H1 (cell line): ENCODE measurements around the gene ATP9B. TPM values are rescaled to one million over a fixed set of nuclear protein-coding genes. Genes with fewer than 3 reads are reported as not detected.

Experiments
- CTCF ChIA-PET: fragments of 300-600 bp; sonication (Branson Sonifier 250); formaldehyde crosslinking; loops from one replicate; lab custom pipeline; 2021; ENCODE audit not compliant: partially characterized antibody; lab: Charles Lee
- POLR2A ChIA-PET: fragments of 300-600 bp; sonication (Branson Sonifier 250); formaldehyde crosslinking; loops from one replicate; lab custom pipeline; 2021; ENCODE audit warnings: inconsistent platforms; ENCODE audit not compliant: partially characterized antibody; lab: Charles Lee
- DNase-seq, 2 experiments: peaks; one replicate each; pipeline versions ENCODE4 v3.0.0 to v3.0.0-alpha.2; 2010 to 2022; ENCODE audit warnings: low spot score in 2 of 2, low read depth in 1 of 2, mixed read lengths in 1 of 2
- FAIRE-seq: peaks from 2 replicates; lab custom pipeline; 2011; peaks lifted over from hg19 to GRCh38; lab: Jason Lieb, UNC
- H2AFZ ChIP-seq: 2 replicates; pipeline ENCODE4 v1.8.1; 2012; ENCODE audit warnings: low read length, inconsistent platforms
- H2AK5ac ChIP-seq: 2 replicates; pipeline ENCODE4 v1.6.1; 2013; ENCODE audit warnings: low read depth, low read length
- H2BK120ac ChIP-seq: replicated peaks from 2 replicates; pipeline ENCODE3; 2013; ENCODE audit warnings: low read depth, low read length, inconsistent platforms
- H2BK12ac ChIP-seq: 2 replicates; pipeline ENCODE4 v1.6.1; 2013; ENCODE audit warnings: low read depth, low read length
- H2BK15ac ChIP-seq: 2 replicates; pipeline ENCODE4 v1.6.1; 2013; ENCODE audit warnings: low read length
- H2BK20ac ChIP-seq: 2 replicates; pipeline ENCODE4 v1.6.1; 2013; ENCODE audit warnings: low read length
- H2BK5ac ChIP-seq: 2 replicates; pipeline ENCODE4 v1.6.1; 2013; ENCODE audit warnings: low read depth, low read length
- H3K14ac ChIP-seq: 2 replicates; pipeline ENCODE4 v1.6.1; 2013; ENCODE audit warnings: inconsistent platforms; ENCODE audit not compliant: insufficient read length
- H3K18ac ChIP-seq: 2 replicates; pipeline ENCODE4 v1.6.1; 2013; ENCODE audit warnings: low read length; ENCODE audit errors: extremely low read depth
- H3K23ac ChIP-seq: 2 replicates; pipeline ENCODE4 v1.6.1; 2013; ENCODE audit warnings: inconsistent platforms; ENCODE audit not compliant: insufficient read length
- H3K23me2 ChIP-seq: 2 replicates; pipeline ENCODE4 v1.6.1; 2013; ENCODE audit warnings: low read depth, low read length
- H3K27ac ChIP-seq: 2 replicates; pipeline ENCODE4 v1.6.1; 2011; ENCODE audit warnings: low read depth, low read length, inconsistent platforms
- H3K27me3 ChIP-seq, 4 experiments: replicated peaks in 1 of 4; 1 replicate in 1 of 4; 2 replicates in 3 of 4; pipeline versions ENCODE4 v1.6.1 to v1.8.1; 2011 to 2013; ENCODE audit warnings: low read length in 3 of 4, mild to moderate bottlenecking in 3 of 4, inconsistent platforms in 2 of 4, mixed read lengths in 2 of 4, moderate library complexity in 1 of 4; ENCODE audit not compliant: control insufficient read depth in 3 of 4, insufficient read depth in 3 of 4; ENCODE audit errors: extremely low read depth in 1 of 4
- H3K36me3 ChIP-seq, 4 experiments: 2 replicates each; pipeline versions ENCODE4 v1.6.1 to v1.8.1; 2011 to 2013; ENCODE audit warnings: mild to moderate bottlenecking in 4 of 4, low read length in 3 of 4, moderate library complexity in 2 of 4, control low read depth in 1 of 4, inconsistent platforms in 1 of 4; ENCODE audit not compliant: insufficient read depth in 4 of 4, control insufficient read depth in 2 of 4
- H3K4ac ChIP-seq: replicated peaks from 2 replicates; pipeline ENCODE3; 2013; ENCODE audit warnings: low read length, low read depth, mixed read lengths, inconsistent platforms; ENCODE audit not compliant: insufficient read length
- H3K4me1 ChIP-seq, 4 experiments: replicated peaks in 1 of 4; 1 replicate in 1 of 4; 2 replicates in 3 of 4; pipeline versions ENCODE4 v1.6.1 to v1.8.1; 2011 to 2013; ENCODE audit warnings: low read length in 3 of 4, inconsistent platforms in 2 of 4, mixed read lengths in 1 of 4; ENCODE audit not compliant: insufficient read depth in 4 of 4, control insufficient read depth in 3 of 4
- H3K4me2 ChIP-seq, 2 experiments: 2 replicates each; pipeline versions ENCODE4 v1.6.1 to v1.8.1; 2011 to 2013; ENCODE audit warnings: low read depth in 2 of 2, low read length in 2 of 2, control low read depth in 1 of 2, inconsistent platforms in 1 of 2, mild to moderate bottlenecking in 1 of 2; ENCODE audit not compliant: insufficient read depth in 1 of 2
- H3K4me3 ChIP-seq, 4 experiments: fragments of 200-600, 300-600 bp in 1 of 4; sonication (generic), shearing (Covaris generic), sonication (Bioruptor Twin) in 1 of 4; 2 replicates each; pipeline versions ENCODE4 v1.5.1 to v1.8.1; 2011 to 2016; ENCODE audit warnings: low read length in 4 of 4, low read depth in 3 of 4, control low read depth in 2 of 4, inconsistent platforms in 2 of 4, mild to moderate bottlenecking in 2 of 4, mixed read lengths in 1 of 4, moderate library complexity in 1 of 4; ENCODE audit not compliant: insufficient read depth in 2 of 4; ENCODE audit errors: extremely low read depth in 1 of 4
- H3K56ac ChIP-seq: replicated peaks from 2 replicates; pipeline ENCODE3; 2013; ENCODE audit warnings: low read depth, mild to moderate bottlenecking, mixed read lengths, low read length, inconsistent platforms; ENCODE audit not compliant: insufficient read length
- H3K79me1 ChIP-seq: 2 replicates; pipeline ENCODE4 v1.6.1; 2013; ENCODE audit warnings: low read depth, low read length, control low read depth
- H3K79me2 ChIP-seq, 2 experiments: 2 replicates each; pipeline versions ENCODE4 v1.6.1 to v1.8.1; 2012 to 2013; ENCODE audit warnings: low read length in 2 of 2, mild to moderate bottlenecking in 2 of 2, inconsistent platforms in 1 of 2; ENCODE audit not compliant: insufficient read depth in 2 of 2, control insufficient read depth in 1 of 2
- H3K9ac ChIP-seq, 4 experiments: replicated peaks in 1 of 4; 1 replicate in 1 of 4; 2 replicates in 3 of 4; pipeline versions ENCODE4 v1.6.1 to v1.8.1; 2011 to 2013; ENCODE audit warnings: low read depth in 3 of 4, low read length in 3 of 4, control low read depth in 2 of 4, mild to moderate bottlenecking in 2 of 4, moderate library complexity in 2 of 4, inconsistent platforms in 1 of 4; ENCODE audit errors: extremely low read depth in 1 of 4
- H3K9me3 ChIP-seq, 2 experiments: 2 replicates each; pipeline versions ENCODE4 v1.6.1 to v1.8.1; 2012 to 2013; ENCODE audit warnings: mild to moderate bottlenecking in 2 of 2, moderate library complexity in 2 of 2, control low read depth in 1 of 2, inconsistent platforms in 1 of 2, low read depth in 1 of 2, low read length in 1 of 2, mixed read lengths in 1 of 2; ENCODE audit not compliant: insufficient read depth in 2 of 2
- H4K20me1 ChIP-seq, 2 experiments: replicated peaks in 1 of 2; 2 replicates each; pipeline versions ENCODE3 to v1.8.1; 2011 to 2013; ENCODE audit warnings: inconsistent platforms in 2 of 2, low read length in 2 of 2, mild to moderate bottlenecking in 1 of 2; ENCODE audit not compliant: insufficient read depth in 2 of 2, control insufficient read depth in 1 of 2
- H4K5ac ChIP-seq: 2 replicates; pipeline ENCODE4 v1.6.1; 2013; ENCODE audit warnings: low read length, low read depth, mixed read lengths, inconsistent platforms; ENCODE audit not compliant: insufficient read length
- H4K8ac ChIP-seq: 2 replicates; pipeline ENCODE4 v1.8.0; 2013; ENCODE audit warnings: mild to moderate bottlenecking, moderate library complexity, low read length, inconsistent platforms; ENCODE audit not compliant: insufficient read depth; ENCODE audit errors: extremely low read depth
- H4K91ac ChIP-seq: replicated peaks from 2 replicates; pipeline ENCODE3; 2013; ENCODE audit warnings: low read length, mixed read lengths, inconsistent platforms; ENCODE audit not compliant: insufficient read length
- BRCA1 ChIP-seq: IDR thresholded peaks from 2 replicates; pipeline ENCODE4 v1.6.1; 2012; ENCODE audit warnings: low read depth, low read length, improper control_type of control experiment
- EGR1 ChIP-seq: IDR thresholded peaks from 2 replicates; pipeline ENCODE4 v1.6.1; 2011; ENCODE audit warnings: low read depth, low read length, borderline replicate concordance
- FOSL1 ChIP-seq: IDR thresholded peaks from 2 replicates; pipeline ENCODE4 v1.6.1; 2011; ENCODE audit warnings: mild to moderate bottlenecking, low read depth, low read length, moderate library complexity; ENCODE audit not compliant: insufficient read depth
- HDAC2 ChIP-seq, 2 experiments: fragments of 300-600 bp in 1 of 2; sonication (generic) in 1 of 2; IDR thresholded peaks; 2 replicates each; pipeline ENCODE4 v1.6.1; 2011 to 2012; ENCODE audit warnings: low read depth in 2 of 2, low read length in 2 of 2, mild to moderate bottlenecking in 2 of 2, moderate library complexity in 2 of 2, borderline replicate concordance in 1 of 2, inconsistent platforms in 1 of 2
- HDAC6 ChIP-seq: IDR thresholded peaks from one replicate; pipeline ENCODE4 v1.7.1; 2012; ENCODE audit warnings: low read depth, mild to moderate bottlenecking, inconsistent platforms, low read length, moderate library complexity
- JUN ChIP-seq: IDR thresholded peaks from 2 replicates; pipeline ENCODE4 v1.6.1; 2011; ENCODE audit warnings: low read depth, mild to moderate bottlenecking, improper control_type of control experiment, low read length
- KDM4A ChIP-seq: IDR thresholded peaks from one replicate; pipeline ENCODE4 v1.7.1; 2012; ENCODE audit warnings: low read depth, mild to moderate bottlenecking, moderate library complexity, low read length, inconsistent platforms; ENCODE audit not compliant: severe bottlenecking
- POU5F1 ChIP-seq: IDR thresholded peaks from 2 replicates; pipeline ENCODE4 v1.6.1; 2011; ENCODE audit warnings: low read depth, mild to moderate bottlenecking, low read length, moderate library complexity
- RFX5 ChIP-seq: IDR thresholded peaks from 2 replicates; pipeline ENCODE4 v1.6.1; 2011; ENCODE audit warnings: low read depth, low read length, improper control_type of control experiment, borderline replicate concordance
- SIN3A ChIP-seq, 2 experiments: IDR thresholded peaks in 1 of 2; conservative IDR thresholded peaks in 1 of 2; 2 replicates each; pipeline ENCODE4 v1.6.1; 2011 to 2012; ENCODE audit warnings: low read length in 2 of 2, improper control_type of control experiment in 1 of 2, low read depth in 1 of 2, mild to moderate bottlenecking in 1 of 2
- SIRT6 ChIP-seq: IDR thresholded peaks from one replicate; pipeline ENCODE4 v1.7.1; 2012; ENCODE audit warnings: low read length, inconsistent platforms
- SIX5 ChIP-seq: IDR thresholded peaks from 2 replicates; pipeline ENCODE4 v1.6.1; 2011; ENCODE audit warnings: mild to moderate bottlenecking, low read depth, low read length
- SP2 ChIP-seq: IDR thresholded peaks from 2 replicates; pipeline ENCODE4 v1.6.1; 2012; ENCODE audit warnings: mild to moderate bottlenecking, low read length, inconsistent platforms
- WGBS, 2 experiments: shearing (Covaris generic) in 1 of 2; methylation state at CpG; one replicate each; pipeline versions ENCODE4 v1.1.6 to v1.1.7; 2013 to 2015; ENCODE audit warnings: low lambda C conversion rate in 2 of 2, mixed read lengths in 2 of 2, inconsistent platforms in 1 of 2, low coverage in 1 of 2, missing lambda C conversion rate in 1 of 2; ENCODE audit not compliant: insufficient replicate concordance in 2 of 2, insufficient coverage in 1 of 2, insufficient read length in 1 of 2; ENCODE audit errors: extremely low coverage in 1 of 2, missing lambda C conversion rate in 1 of 2; 5-methylcytosine and 5-hydroxymethylcytosine counted together
- polyA plus RNA-seq, 7 experiments: library from polyadenylated mRNA; depleted of rRNA in 3 of 7; stranded (reverse) in 5 of 7; unstranded in 2 of 7; fragments of >200 nt in 5 of 7; fragments of 200-250 nt in 2 of 7; gene quantifications; 1 replicate in 5 of 7; 2 replicates in 1 of 7; 4 replicates in 1 of 7; pipeline versions ENCODE4 v1.2.1 to v1.2.3, GENCODE V29; 2011 to 2013; ENCODE audit warnings: missing spikeins in 2 of 7, mixed read lengths in 2 of 7
- total RNA-seq: library from RNA; stranded (reverse); fragmentation: NEBNext Ultra II Directional; extraction: Animal tissue kit (Norgen Biotek cat#: 25700); gene quantifications from 2 replicates; pipeline ENCODE4 v1.2.1, GENCODE V29; 2021

The ATP9B gene
- total and polyA plus RNA-seq, 2 of the 8 experiments (the other 6 are each of a cell fraction or from before 2014, with no cell fraction given) = 15.1 to 21.7 TPM

DNA sequence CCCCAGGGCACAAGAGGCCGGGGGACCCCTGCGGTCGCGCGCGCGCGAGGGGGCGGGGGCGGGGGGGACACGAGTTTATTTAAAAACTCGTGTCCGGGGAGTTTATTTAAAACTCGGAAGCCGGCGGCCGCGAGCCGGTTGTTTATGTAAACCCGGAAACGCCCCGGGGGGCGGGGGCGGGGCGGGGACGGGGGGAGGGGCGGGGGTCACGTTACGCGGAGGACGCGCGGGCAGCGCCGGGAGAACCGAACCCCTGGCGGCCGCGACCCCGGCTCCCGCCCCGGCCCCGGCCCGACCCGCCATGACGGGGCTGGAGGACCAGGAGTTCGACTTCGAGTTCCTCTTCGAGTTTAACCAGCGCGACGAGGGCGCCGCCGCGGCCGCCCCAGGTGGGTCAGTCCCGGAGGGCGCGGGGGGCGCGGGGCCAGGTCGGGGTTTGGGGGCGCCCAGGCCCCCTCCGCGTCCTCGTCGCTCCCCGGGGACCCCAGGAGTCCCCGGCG, 330.9 kb downstream of the ATP9B start:
- Histone ChIP-seq H3K9me3 (no peaks in the 10 kb centered on the region), H2AK5ac (no peak overlapping the region), H3K14ac (no peak overlapping the region), H3K27ac (no peak overlapping the region), H3K27me3 (peaks cover 36 to 42% (median 38%) of the 10 kb centered on the region in 4 experiments), H4K8ac (no peak overlapping the region; the same call in 1 of the 2 replicates), H3K23me2 (peaks cover 3% of the 10 kb centered on the region; the same call in 1 of the 2 replicates), H3K4me1 (peaks cover 0 to 7% (median 4%) of the 10 kb centered on the region in 4 experiments; a peak in 5 of 7 replicates), H2AFZ (no peak overlapping the region), H2BK120ac (no peak overlapping the region), H3K4me3 (peak overlapping the region; percentile 33 to 75 (median 50); a peak in 7 of 8 replicates), H3K9ac (no peak overlapping the region), H3K23ac (no peak overlapping the region), H4K91ac (no peak overlapping the region), H3K4me2 (peak overlapping the region; percentile 66 to 83), H3K79me2 (no peaks in the 10 kb centered on the region), H3K56ac (no peak overlapping the region), H2BK12ac (no peak overlapping the region), H3K36me3 (no peaks in the 10 kb centered on the region; a peak in 1 of 8 replicates), H3K79me1 (no peaks in the 10 kb centered on the region), H3K18ac (no peak overlapping the region), H2BK5ac (no peak overlapping the region), H3K4ac (no peak overlapping the region), H2BK20ac (no peak overlapping the region), H4K20me1 (peaks cover 2 to 4% of the 10 kb centered on the region in 2 experiments), H2BK15ac (no peak overlapping the region), H4K5ac (no peak overlapping the region)
- POLR2A ChIA-PET = no interaction called here
- CTCF ChIA-PET = interaction anchor here (2.5 kb wide), 1 partner anchor 20 kb away, joined by 7 read pairs; no protein-coding TSS in a partner anchor
- no CpG with 5 or more reads among the region's 71 CpGs for WGBS, 2 experiments
- peak in 1 of 2 experiments; percentile 58 for DNase-seq
- TF ChIP-seq HDAC6 (no peak), BRCA1 (no peak), RFX5 (no peak), JUN (no peak), POU5F1 (no peak), SIRT6 (no peak), KDM4A (no peak), SIN3A (conservative IDR thresholded peaks at IDR 0.05 in 1 of 2, IDR thresholded peaks at IDR 0.05 in 1 of 2; ENCODE audit: low read depth in 1 of 2, low read length in 2 of 2) (no peak), HDAC2 (IDR thresholded peaks at IDR 0.05; ENCODE audit: borderline replicate concordance in 1 of 2, low read depth in 2 of 2, low read length in 2 of 2) (no peak), FOSL1 (no peak), EGR1 (no peak), SP2 (no peak), SIX5 (no peak)
- no peak for FAIRE-seq
